Right lobe of liver (tissue), 6 donors: ENCODE results near the gene MACROH2A1. TPM values are rescaled to one million over a fixed set of nuclear protein-coding genes. Genes with fewer than 3 reads are reported as not detected.

Source experiments
- ATAC-seq, 4 donors: fragments of 200-7000 bp; cut with Tn5 transposase; one replicate each; pipeline ENCODE4 v1.9.1; 2020; ENCODE audit warnings: mild to moderate bottlenecking in 4 of 4, moderate library complexity in 4 of 4
- DNase-seq, 3 donors: peaks; one replicate each; pipeline ENCODE4 v3.0.0-alpha.2; 2020
- H3K27ac ChIP-seq, 3 donors: fragments of 200-600 bp; one replicate each; pipeline ENCODE4 v1.8.0; 2022
- H3K27me3 ChIP-seq, 2 donors: fragments of 200-600 bp; one replicate each; pipeline ENCODE4 v1.8.0; 2022
- H3K36me3 ChIP-seq, 4 donors: fragments of 200-600 bp; sonication (generic) in 1 of 4; one replicate each; pipeline versions ENCODE4 v1.5.1 to v1.8.0; 2017 to 2022; ENCODE audit warnings: control low read depth in 1 of 4
- H3K4me1 ChIP-seq, 4 donors: fragments of 200-600 bp; sonication (generic) in 1 of 4; one replicate each; pipeline versions ENCODE4 v1.5.1 to v1.8.0; 2017 to 2022; ENCODE audit warnings: control low read depth in 1 of 4
- H3K4me3 ChIP-seq, 3 donors: fragments of 200-600 bp; one replicate each; pipeline ENCODE4 v1.8.0; 2022
- H3K9me3 ChIP-seq, 4 donors: fragments of 200-600 bp; sonication (generic) in 1 of 4; one replicate each; pipeline versions ENCODE4 v1.5.1 to v1.8.0; 2017 to 2022; ENCODE audit warnings: control low read depth in 1 of 4
- POLR2A ChIP-seq: fragments of 450-650 bp; IDR thresholded peaks from one replicate; pipeline ENCODE4 v1.6.1; 2017; ENCODE audit warnings: antibody characterized with exemption, mild to moderate bottlenecking
- WGBS: methylation state at CpG from one replicate; pipeline ENCODE4 v1.1.6; 2018; ENCODE audit warnings: low coverage, low lambda C conversion rate; ENCODE audit not compliant: insufficient coverage; ENCODE audit errors: missing lambda C conversion rate; 5-methylcytosine and 5-hydroxymethylcytosine counted together
- intact Hi-C, 2 donors: fragments of 100-400 bp; cut with DNase I; formaldehyde crosslinking; loops; one replicate each; pipeline versions ENCODE4 v1.11.2 to v1.14.1; 2022
- total RNA-seq, 6 experiments: library from RNA; depleted of rRNA in 2 of 6; stranded (reverse); fragments of >200 nt in 2 of 6; fragmentation: NEBNext Ultra II Directional in 3 of 6; extraction: Animal tissue kit (Norgen Biotek cat#: 25700) in 3 of 6; gene quantifications; one replicate each; pipeline versions ENCODE4 v1.1.0 to v1.2.4, GENCODE V29; 2016 to 2023
- TF ChIP-seq, protein P1 (sequence below), 4 donors: fragments of 200-600 bp in 3 of 4; fragments of 450-650 bp in 1 of 4; IDR thresholded peaks; one replicate each; pipeline versions ENCODE4 v1.5.1 to v1.8.0; 2016 to 2022; ENCODE audit warnings: antibody characterized with exemption in 4 of 4, mild to moderate bottlenecking in 2 of 4
- donor health status: DM: no; HTN: yes; CAD: no.
- donor health status: DM: no; HTN: no; CAD: no.
- donor health status: DM: no; HTN: no; CAD: no.
- donor health status: DM: no; HTN: yes; CAD: no.
- donor health status: DM: no; HTN: yes; CAD: no.

MACROH2A1 gene
- total RNA-seq, 6 experiments from 2014 or later, result 40.0 to 113 (median 51.6) TPM

- peaks cover 0 to 18% (median 2%) of the 10 kb centered on the region in 4 donors for H3K36me3 ChIP-seq
These were observed 23.8 kb downstream of the MACROH2A1 start for GRCh38 chr5:135375040-135375793.

DNA sequence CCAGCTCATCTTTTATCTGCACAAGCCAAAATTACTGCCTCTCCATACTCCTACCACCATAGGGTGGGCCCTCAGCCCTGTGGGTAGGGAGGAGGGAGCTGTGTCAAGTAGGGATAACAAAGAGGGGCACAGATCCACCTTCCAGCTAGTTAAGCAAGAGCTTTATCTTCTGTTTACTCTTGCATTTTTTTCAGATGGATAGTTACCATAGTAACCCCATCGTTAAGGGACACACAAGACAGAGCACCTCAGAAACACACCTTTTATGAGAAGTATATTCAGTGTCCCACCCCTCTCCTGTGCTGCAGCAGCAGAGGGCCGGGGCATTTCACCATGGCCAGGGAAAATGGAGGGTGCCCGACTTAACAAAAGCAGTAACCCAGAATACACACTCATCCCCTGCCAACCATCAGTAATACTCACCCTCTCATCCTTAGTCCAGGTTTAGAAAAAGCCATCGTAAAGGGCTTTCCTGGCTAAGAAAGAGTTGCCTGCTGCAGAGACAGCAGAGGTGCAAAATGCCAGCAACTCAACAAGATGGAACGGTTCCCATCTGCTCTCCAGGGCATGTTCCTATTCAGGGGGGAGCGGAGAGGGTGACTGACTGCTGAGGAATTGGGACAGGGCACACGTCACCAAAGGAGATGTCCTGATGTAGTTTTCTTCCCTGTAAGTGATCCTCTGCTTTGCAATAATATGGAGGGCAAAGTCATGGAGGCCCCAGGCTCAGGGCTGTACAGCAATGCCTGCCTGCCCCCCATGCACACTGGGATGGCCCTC, 25.1 kb downstream of the MACROH2A1 start:
- Histone ChIP-seq H3K27me3 (no peaks in the 10 kb centered on the region), H3K9me3 (no peaks in the 10 kb centered on the region), H3K36me3 (peaks cover 0 to 21% (median 0%) of the 10 kb centered on the region in 4 donors), H3K27ac (no peak overlapping the region), H3K4me1 (no peaks in the 10 kb centered on the region), H3K4me3 (no peak overlapping the region)
- no peak for DNase-seq
- intact Hi-C loops, result no loop called here
- 44% methylated on average over 1 of the region's 7 CpGs for WGBS
- ATAC-seq, result no peak
- TF ChIP-seq, protein P1, sequence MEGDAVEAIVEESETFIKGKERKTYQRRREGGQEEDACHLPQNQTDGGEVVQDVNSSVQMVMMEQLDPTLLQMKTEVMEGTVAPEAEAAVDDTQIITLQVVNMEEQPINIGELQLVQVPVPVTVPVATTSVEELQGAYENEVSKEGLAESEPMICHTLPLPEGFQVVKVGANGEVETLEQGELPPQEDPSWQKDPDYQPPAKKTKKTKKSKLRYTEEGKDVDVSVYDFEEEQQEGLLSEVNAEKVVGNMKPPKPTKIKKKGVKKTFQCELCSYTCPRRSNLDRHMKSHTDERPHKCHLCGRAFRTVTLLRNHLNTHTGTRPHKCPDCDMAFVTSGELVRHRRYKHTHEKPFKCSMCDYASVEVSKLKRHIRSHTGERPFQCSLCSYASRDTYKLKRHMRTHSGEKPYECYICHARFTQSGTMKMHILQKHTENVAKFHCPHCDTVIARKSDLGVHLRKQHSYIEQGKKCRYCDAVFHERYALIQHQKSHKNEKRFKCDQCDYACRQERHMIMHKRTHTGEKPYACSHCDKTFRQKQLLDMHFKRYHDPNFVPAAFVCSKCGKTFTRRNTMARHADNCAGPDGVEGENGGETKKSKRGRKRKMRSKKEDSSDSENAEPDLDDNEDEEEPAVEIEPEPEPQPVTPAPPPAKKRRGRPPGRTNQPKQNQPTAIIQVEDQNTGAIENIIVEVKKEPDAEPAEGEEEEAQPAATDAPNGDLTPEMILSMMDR (IDR thresholded peaks at IDR 0.05), result no peak

More at GRCh38 chr5:135375040-135375793, 23.8 kb downstream of the MACROH2A1 start:
- WGBS, result 76% methylated on average over 6 of the region's 6 CpGs
- intact Hi-C loops, result no loop called here
- Histone ChIP-seq H3K9me3 (no peaks in the 10 kb centered on the region), H3K27me3 (no peaks in the 10 kb centered on the region), H3K4me1 (no peaks in the 10 kb centered on the region), H3K27ac (no peak overlapping the region), H3K4me3 (no peak overlapping the region)
- DNase-seq, result no peak
- TF ChIP-seq POLR2A, result no peak
- TF ChIP-seq, protein P1 (IDR thresholded peaks at IDR 0.05), result no peak
- ATAC-seq, result peak in 3 of 4 donors; percentile 21 to 80 (median 28)

DNA sequence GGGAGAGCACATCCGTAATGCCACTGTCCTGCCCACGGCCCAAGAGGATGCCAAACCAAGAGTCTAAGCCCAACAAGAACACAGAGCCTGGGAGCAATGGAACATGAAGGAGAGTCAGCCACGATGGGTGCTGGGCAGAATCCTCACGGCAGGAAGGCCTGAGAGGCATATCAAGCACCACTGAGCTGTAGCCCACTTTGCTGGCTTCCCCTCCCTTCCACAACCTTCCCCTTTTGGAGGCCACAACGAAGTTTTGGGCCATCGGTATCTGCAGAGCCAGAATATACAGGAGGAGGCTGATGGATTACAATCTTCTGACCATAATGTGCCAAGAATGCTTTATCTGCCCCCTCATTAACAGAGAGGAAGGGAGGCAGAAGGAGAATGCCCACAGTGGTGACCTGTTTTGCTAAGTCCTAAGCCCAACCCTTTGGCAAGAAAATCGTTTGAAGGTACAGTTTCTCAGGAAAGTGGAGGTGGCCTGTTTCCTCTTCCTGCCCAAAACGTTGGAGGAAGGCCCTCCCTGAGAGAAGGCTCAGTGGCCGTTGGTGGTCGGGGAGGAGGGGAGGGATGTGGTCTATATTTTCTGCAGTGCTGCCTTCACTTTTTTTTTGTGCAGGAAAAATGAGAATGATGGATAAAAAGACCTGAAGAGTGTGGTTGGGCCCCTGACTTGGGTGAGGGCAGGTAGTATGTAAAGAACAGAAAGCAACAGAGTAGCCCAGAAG, 26.2 kb downstream of the MACROH2A1 start:
- 49% methylated on average over 4 of the region's 10 CpGs for WGBS
- H3K9me3 ChIP-seq, result no peaks in the 10 kb centered on the region
- ATAC-seq (no peak), DNase-seq (no peak)
- H3K4me1 ChIP-seq, result no peaks in the 10 kb centered on the region
- no peak overlapping the region for H3K27ac ChIP-seq
- no peak overlapping the region for H3K4me3 ChIP-seq
- H3K36me3 ChIP-seq, result peaks cover 0 to 25% (median 2%) of the 10 kb centered on the region in 4 donors
- no peaks in the 10 kb centered on the region for H3K27me3 ChIP-seq
- no peak for TF ChIP-seq POLR2A
- TF ChIP-seq, protein P1 (IDR thresholded peaks at IDR 0.05), result no peak
- intact Hi-C loops, result no loop called here

DNA sequence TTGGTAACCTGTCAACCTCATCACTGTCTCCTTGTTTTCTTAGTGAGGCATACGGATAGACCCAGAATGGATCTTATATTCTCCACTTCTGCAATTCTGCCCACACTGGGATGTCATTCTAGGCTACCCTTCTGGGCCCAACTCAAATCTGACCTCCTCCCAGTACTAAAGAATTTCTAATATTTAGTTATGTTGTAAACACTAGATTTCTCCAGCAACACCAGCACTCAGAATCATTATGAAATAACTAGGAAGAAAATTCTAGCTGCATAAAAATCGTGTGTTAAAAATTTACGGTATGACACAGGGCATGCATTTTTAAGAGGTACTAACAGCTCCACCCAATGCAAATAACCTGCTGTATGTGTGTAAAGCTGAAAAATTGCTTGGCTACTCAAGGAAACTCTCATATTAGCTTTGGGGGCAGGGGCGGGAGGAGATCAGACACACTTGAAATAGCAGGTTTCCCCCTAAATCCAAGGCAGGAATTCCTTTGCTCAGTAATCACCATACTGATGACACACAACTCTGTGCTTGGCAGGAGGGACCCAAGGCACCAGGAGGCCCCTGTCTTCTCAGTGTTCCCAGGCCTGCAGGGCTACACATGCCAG, 27.3 kb downstream of the MACROH2A1 start:
- peaks cover 0 to 31% (median 2%) of the 10 kb centered on the region in 4 donors for H3K36me3 ChIP-seq
- no peak for DNase-seq
- ATAC-seq, result no peak
- H3K27ac ChIP-seq, result no peak overlapping the region
- no peaks in the 10 kb centered on the region for H3K27me3 ChIP-seq
- TF ChIP-seq POLR2A, result no peak
- TF ChIP-seq, protein P1 (IDR thresholded peaks at IDR 0.05), result no peak
- no peaks in the 10 kb centered on the region for H3K9me3 ChIP-seq
- intact Hi-C loops, result no loop called here
- 86% methylated on average over 4 of the region's 4 CpGs for WGBS
- no peaks in the 10 kb centered on the region for H3K4me1 ChIP-seq
- no peak overlapping the region for H3K4me3 ChIP-seq
